WTC11 (cell line): ENCODE data around the gene TCF15. TPM values are rescaled to one million over a fixed set of nuclear protein-coding genes. Genes with fewer than 3 reads are reported as not detected.

Source experiments
- ATAC-seq: fragments of 200-7000 bp; cut with Tn5 transposase; 2 replicates; pipeline ENCODE4 v1.10.0; 2021; ENCODE audit warnings: mild to moderate bottlenecking, moderate library complexity
- CTCF ChIA-PET: fragments of 300-600 bp; sonication (Branson Sonifier 250); formaldehyde crosslinking; loops from one replicate; lab custom pipeline; 2021; ENCODE audit warnings: antibody characterized with exemption; lab: Charles Lee
- POLR2A ChIA-PET: fragments of 350-600 bp; sonication (Branson Sonifier 250); formaldehyde crosslinking; loops from one replicate; lab custom pipeline; 2021; ENCODE audit warnings: antibody characterized with exemption; lab: Charles Lee
- DNase-seq: peaks from one replicate; pipeline ENCODE4 v3.0.0; 2021; ENCODE audit warnings: low spot score
- H3K27ac Mint-ChIP-seq: 2 replicates; pipeline ENCODE4 v1.8.0; 2021; ENCODE audit warnings: mixed read lengths
- H3K27me3 Mint-ChIP-seq: 2 replicates; pipeline ENCODE4 v1.8.0; 2021; ENCODE audit warnings: low read depth, mild to moderate bottlenecking, moderate library complexity, mixed read lengths
- H3K36me3 Mint-ChIP-seq: 2 replicates; pipeline ENCODE4 v1.8.0; 2021; ENCODE audit warnings: mixed read lengths
- H3K4me1 Mint-ChIP-seq: 2 replicates; pipeline ENCODE4 v1.8.0; 2022; ENCODE audit warnings: mixed read lengths
- H3K4me3 Mint-ChIP-seq: 2 replicates; pipeline ENCODE4 v1.8.0; 2021; ENCODE audit warnings: mild to moderate bottlenecking, moderate library complexity, mixed read lengths
- H3K9me3 Mint-ChIP-seq: 2 replicates; pipeline ENCODE4 v1.8.0; 2021; ENCODE audit warnings: mixed read lengths
- AR ChIP-seq: fragments of 250-450 bp; sonication (Bioruptor Pico); IDR thresholded peaks from 2 replicates; pipeline ENCODE4 v1.9.0; 2021; ENCODE audit warnings: mild to moderate bottlenecking
- ATF2 ChIP-seq: sonication (generic); formaldehyde crosslinking; IDR thresholded peaks from 2 replicates; pipeline ENCODE4 v1.8.1; 2022; ENCODE audit warnings: low read depth, missing genetic modification reagents, borderline replicate concordance
- ATF6 ChIP-seq: sonication (generic); formaldehyde crosslinking; IDR thresholded peaks from 2 replicates; pipeline ENCODE4 v1.8.1; 2023; ENCODE audit warnings: mild to moderate bottlenecking, missing genetic modification reagents
- CDX4 ChIP-seq: fragments of 250-450 bp; sonication (Bioruptor Pico); IDR thresholded peaks from 2 replicates; pipeline ENCODE4 v1.9.0; 2021; ENCODE audit warnings: moderate library complexity, mild to moderate bottlenecking, inconsistent platforms, borderline replicate concordance
- CTCF ChIP-seq: fragments of 200-600 bp; IDR thresholded peaks from 2 replicates; pipeline ENCODE4 v1.8.0; 2022; ENCODE audit warnings: antibody characterized with exemption
- E2F4 ChIP-seq: sonication (generic); formaldehyde crosslinking; IDR thresholded peaks from 2 replicates; pipeline ENCODE4 v1.8.1; 2022; ENCODE audit warnings: low read depth, mild to moderate bottlenecking, moderate library complexity, missing genetic modification reagents, borderline replicate concordance
- ESRRA ChIP-seq: sonication (generic); formaldehyde crosslinking; IDR thresholded peaks from 2 replicates; pipeline ENCODE4 v1.8.1; 2022; ENCODE audit warnings: mild to moderate bottlenecking, missing genetic modification reagents, borderline replicate concordance
- FOXP1 ChIP-seq: sonication (generic); formaldehyde crosslinking; IDR thresholded peaks from 2 replicates; pipeline ENCODE4 v1.8.0; 2022; ENCODE audit warnings: missing genetic modification reagents, mild to moderate bottlenecking, moderate library complexity, borderline replicate concordance
- HMGA2 ChIP-seq: fragments of 250-450 bp; sonication (Bioruptor Pico); IDR thresholded peaks from 2 replicates; pipeline ENCODE4 v1.4.0; 2021; ENCODE audit warnings: mild to moderate bottlenecking, moderate library complexity
- JUN ChIP-seq: sonication (generic); formaldehyde crosslinking; IDR thresholded peaks from 2 replicates; pipeline ENCODE4 v1.8.0; 2023; ENCODE audit warnings: mild to moderate bottlenecking, missing genetic modification reagents
- MXD4 ChIP-seq: fragments of 250-450 bp; sonication (Bioruptor Pico); IDR thresholded peaks from 2 replicates; pipeline ENCODE4 v1.8.0; 2021; ENCODE audit warnings: mild to moderate bottlenecking, moderate library complexity, borderline replicate concordance
- NR2C2 ChIP-seq: sonication (generic); formaldehyde crosslinking; IDR thresholded peaks from 2 replicates; pipeline ENCODE4 v1.8.0; 2022; ENCODE audit warnings: mild to moderate bottlenecking, missing genetic modification reagents
- NR3C1 ChIP-seq: sonication (generic); formaldehyde crosslinking; conservative IDR thresholded peaks from 2 replicates; pipeline ENCODE4 v1.8.1; 2023; ENCODE audit warnings: low read depth, mild to moderate bottlenecking, missing genetic modification reagents
- OVOL2 ChIP-seq: fragments of 250-450 bp; sonication (Bioruptor Pico); IDR thresholded peaks from 2 replicates; pipeline ENCODE4 v1.9.0; 2021; ENCODE audit warnings: mild to moderate bottlenecking, borderline replicate concordance
- PREB ChIP-seq: sonication (generic); formaldehyde crosslinking; IDR thresholded peaks from 2 replicates; pipeline ENCODE4 v1.8.1; 2022; ENCODE audit warnings: mild to moderate bottlenecking, missing genetic modification reagents, moderate library complexity, borderline replicate concordance
- RORB ChIP-seq: fragments of 250-450 bp; sonication (Bioruptor Pico); IDR thresholded peaks from 2 replicates; pipeline ENCODE4 v1.9.0; 2021; ENCODE audit warnings: mild to moderate bottlenecking
- SP1 ChIP-seq: sonication (generic); formaldehyde crosslinking; conservative IDR thresholded peaks from 2 replicates; pipeline ENCODE4 v1.8.1; 2022; ENCODE audit warnings: missing genetic modification reagents
- ZNF138 ChIP-seq: sonication (generic); formaldehyde crosslinking; conservative IDR thresholded peaks from 2 replicates; pipeline ENCODE4 v1.8.1; 2022; ENCODE audit warnings: mild to moderate bottlenecking, moderate library complexity, missing genetic modification reagents
- total RNA-seq: library from RNA; stranded (reverse); gene quantifications from 3 replicates; pipeline ENCODE4 v1.2.3, GENCODE V29; 2021

TCF15 gene
- total RNA-seq, 1 experiment from 2014 or later, result 3.8 TPM

GRCh38 chr20:622161-622560, 12.1 kb upstream of the TCF15 start:
- Mint-ChIP-seq H3K27ac (no peak overlapping the region), H3K9me3 (peaks cover 13% of the 10 kb centered on the region), H3K36me3 (no peaks in the 10 kb centered on the region), H3K4me3 (no peak overlapping the region), H3K27me3 (no peaks in the 10 kb centered on the region; the same call in 1 of the 2 replicates), H3K4me1 (peaks cover 13% of the 10 kb centered on the region)
- DNase-seq (no peak), ATAC-seq (no peak)
- CTCF ChIA-PET, result no interaction called here
- no peak for TF ChIP-seq E2F4
- no peak for TF ChIP-seq ATF6 (CRISPR knock-in tag)
- no peak for TF ChIP-seq OVOL2 (CRISPR knock-in tag)
- no peak for TF ChIP-seq JUN (CRISPR knock-in tag)
- TF ChIP-seq SP1 (CRISPR knock-in tag), result no peak
- no peak for TF ChIP-seq MXD4 (CRISPR knock-in tag)
- no peak for TF ChIP-seq CTCF
- no peak for TF ChIP-seq RORB (CRISPR knock-in tag)
- no peak for TF ChIP-seq ATF2 (CRISPR knock-in tag)
- POLR2A ChIA-PET, result no interaction called here

GRCh38 chr20:621125-621756, 11.1 kb upstream of the TCF15 start:
- Mint-ChIP-seq H3K4me3 (no peak overlapping the region), H3K36me3 (no peaks in the 10 kb centered on the region), H3K27ac (no peak overlapping the region), H3K27me3 (no peaks in the 10 kb centered on the region; the same call in 1 of the 2 replicates), H3K4me1 (peaks cover 18% of the 10 kb centered on the region), H3K9me3 (peaks cover 13% of the 10 kb centered on the region)
- TF ChIP-seq OVOL2 (CRISPR knock-in tag), result no peak
- no peak for TF ChIP-seq NR3C1 (CRISPR knock-in tag)
- no peak for TF ChIP-seq ESRRA (CRISPR knock-in tag)
- TF ChIP-seq CDX4, result no peak
- TF ChIP-seq ZNF138 (CRISPR knock-in tag), result no peak
- TF ChIP-seq NR2C2 (CRISPR knock-in tag), result no peak
- no peak for TF ChIP-seq AR (CRISPR knock-in tag)
- TF ChIP-seq FOXP1 (CRISPR knock-in tag), result no peak
- TF ChIP-seq PREB (CRISPR knock-in tag), result no peak
- TF ChIP-seq HMGA2, result no peak
- no peak for ATAC-seq
- no peak for DNase-seq
- ChIA-PET POLR2A (interaction anchor here (0.8 kb wide), 1 partner anchor 78 kb away, joined by 4 read pairs; the partner anchor contains the start of gene CSNK2A1), CTCF (interaction anchor here (0.7 to 1.2 kb wide), 3 partner anchors 19 to 46 kb away, joined by 4 to 6 read pairs (median 4); no protein-coding TSS in a partner anchor)
